Adrenal gland (tissue), 12 donors: Measurements from ENCODE around the gene TSR2. TPM values are rescaled to one million over a fixed set of nuclear protein-coding genes. Genes with fewer than 3 reads are reported as not detected.
"Not testable (repeated sequence)": the region's sequence is repeated elsewhere in the genome, so short reads cannot be mapped to it uniquely, and the experiment has no call there.

Source experiments
- DNase-seq, 7 donors: peaks; one replicate each; pipeline ENCODE4 v3.0.0-alpha.2; 2019 to 2020
- H3K27ac ChIP-seq, 5 donors: fragments of 200-600 bp; sonication (generic) in 4 of 5; 1 replicate in 3 of 5; 2 replicates in 2 of 5; pipeline versions ENCODE4 v1.5.1 to v1.8.0; 2016 to 2020; ENCODE audit warnings: mild to moderate bottlenecking in 1 of 5
- H3K27me3 ChIP-seq: fragments of 200-600 bp; 2 replicates; pipeline ENCODE4 v1.8.0; 2021
- H3K36me3 ChIP-seq, 2 donors: fragments of 200-600 bp; replicated peaks in 1 of 2; 1 replicate in 1 of 2; 2 replicates in 1 of 2; pipeline versions ENCODE4 v1.5.1 to v1.8.0; 2018 to 2022
- H3K4me1 ChIP-seq, 2 donors: fragments of 200-600 bp; replicated peaks in 1 of 2; 1 replicate in 1 of 2; 2 replicates in 1 of 2; pipeline versions ENCODE4 v1.5.1 to v1.8.0; 2018 to 2021
- H3K4me3 ChIP-seq, 4 donors: fragments of 200-600 bp; sonication (generic) in 3 of 4; one replicate each; pipeline ENCODE4 v1.5.1; 2016 to 2018
- H3K9me3 ChIP-seq, 3 donors: fragments of 200-600 bp; sonication (generic) in 1 of 3; replicated peaks in 1 of 3; 1 replicate in 2 of 3; 2 replicates in 1 of 3; pipeline versions ENCODE4 v1.5.1 to v1.8.0; 2016 to 2021
- CTCF ChIP-seq, 6 experiments: fragments of 450-650 bp in 4 of 6; fragments of 200-600 bp in 2 of 6; sonication (generic) in 1 of 6; IDR thresholded peaks; 1 replicate in 5 of 6; 2 replicates in 1 of 6; pipeline versions ENCODE4 v1.5.1 to v1.8.0; 2016 to 2021; ENCODE audit warnings: antibody characterized with exemption in 6 of 6, mild to moderate bottlenecking in 2 of 6, moderate library complexity in 1 of 6
- POLR2A ChIP-seq, 2 donors: fragments of 450-650 bp; IDR thresholded peaks; one replicate each; pipeline ENCODE4 v1.6.1; 2017; ENCODE audit warnings: antibody characterized with exemption in 2 of 2, mild to moderate bottlenecking in 2 of 2, moderate library complexity in 1 of 2
- whole genome bisulfite sequencing, 4 donors: extraction: QIAGEN DNeasy Blood & Tissue Kit in 2 of 4; methylation state at CpG; one replicate each; pipeline versions ENCODE4 v1.1.5 to v1.1.7; 2013 to 2017; 5-methylcytosine and 5-hydroxymethylcytosine counted together
- intact Hi-C, 2 donors: fragments of 100-400 bp; cut with DNase I; formaldehyde crosslinking; loops; one replicate each; pipeline versions ENCODE4 v1.14.1 to v1.15.0; 2022 to 2023
- polyA plus RNA-seq, 3 donors: library from polyadenylated mRNA; stranded (reverse); fragments of 200-250 nt in 2 of 3; fragments of 350-450 nt in 1 of 3; fragmentation: Illumina TruSeq in 1 of 3; extraction: RNeasy Lipid Tissue Mini Kit (QIAGEN cat#74804) in 1 of 3; gene quantifications; one replicate each; pipeline ENCODE4 v1.2.3, GENCODE V29; 2013 to 2014
- total RNA-seq, 9 donors: library from RNA; depleted of rRNA in 4 of 9; stranded (reverse); fragments of >200 nt in 4 of 9; fragments of 120-200 nt in 1 of 9; fragmentation: NEBNext Ultra II Directional in 1 of 9; extraction: Animal tissue kit (Norgen Biotek cat#: 25700) in 1 of 9; gene quantifications; one replicate each; pipeline versions ENCODE4 v1.1.0 to v1.2.4, GENCODE V29; 2013 to 2023
- donor health status: healthy with polysubstance abuse.
- donor health status: Bipolar disorder and iron deficiency.
- donor health status: DM: yes; HTN: yes; CAD: no.
- donor health status: DM: no; HTN: no; CAD: no.
- donor health status: DM: no; HTN: no; CAD: no.
- donor health status: DM: yes; HTN: yes; CAD: no.

TSR2 gene
- total and polyA plus RNA-seq, 12 donors, result 22.7 to 72.9 (median 50.2) TPM

- WGBS, 4 donors, result 74 to 87% (median 79%) methylated on average over 9 of the region's 9 CpGs
- TF ChIP-seq CTCF (IDR thresholded peaks at IDR 0.05) (no peak), POLR2A (IDR thresholded peaks at IDR 0.05) (no peak)
- intact Hi-C loops, result no loop called here
- H3K27ac ChIP-seq, result no peak overlapping the region
- no peaks in the 10 kb centered on the region for H3K36me3 ChIP-seq
- no peaks in the 10 kb centered on the region for H3K9me3 ChIP-seq
- no peak overlapping the region for H3K4me3 ChIP-seq
- H3K27me3 ChIP-seq, result no peaks in the 10 kb centered on the region
- no peak for DNase-seq
- no peaks in the 10 kb centered on the region for H3K4me1 ChIP-seq
These were observed 43.7 kb downstream of the TSR2 start for GRCh38 chrX:54483946-54484345.

GRCh38 chrX:54484666-54485065 lies 44.5 kb downstream of the TSR2 start:
- Histone ChIP-seq H3K9me3 (no peaks in the 10 kb centered on the region), H3K4me3 (no peak overlapping the region), H3K4me1 (no peaks in the 10 kb centered on the region), H3K27me3 (no peaks in the 10 kb centered on the region), H3K27ac (no peak overlapping the region), H3K36me3 (no peaks in the 10 kb centered on the region)
- intact Hi-C loops, result no loop called here
- no peak for TF ChIP-seq POLR2A (IDR thresholded peaks at IDR 0.05)
- DNase-seq, result no peak
- WGBS, 4 donors, result 22 to 73% (median 64%) methylated on average over 1 to 3 of the region's 3 CpGs

GRCh38 chrX:54489819-54490218 lies 49.6 kb downstream of the TSR2 start:
- H3K4me1 ChIP-seq, DNase-seq, H3K27me3 ChIP-seq, H3K36me3 ChIP-seq, intact Hi-C loops, H3K27ac ChIP-seq, H3K4me3 ChIP-seq, H3K9me3 ChIP-seq: not testable (repeated sequence)
- WGBS, 4 donors, result 84 to 97% (median 92%) methylated on average over 5 of the region's 5 CpGs

- H3K27ac ChIP-seq, result peak overlapping the region in 2 of 5 donors; percentile 15 to 65
- WGBS, 4 donors, result 26 to 46% (median 35%) methylated on average over 5 to 6 of the region's 6 CpGs
- no peaks in the 10 kb centered on the region for H3K9me3 ChIP-seq
- H3K4me3 ChIP-seq, result no peak overlapping the region
- peaks cover under 1% of the 10 kb centered on the region for H3K27me3 ChIP-seq
- no peaks in the 10 kb centered on the region for H3K4me1 ChIP-seq
- intact Hi-C loops, result no loop called here
- no peaks in the 10 kb centered on the region for H3K36me3 ChIP-seq
- TF ChIP-seq POLR2A (IDR thresholded peaks at IDR 0.05), result no peak
- TF ChIP-seq CTCF (IDR thresholded peaks at IDR 0.05), result no peak
- DNase-seq, result peak; percentile 59 to 80 (median 74)
These were observed 52.1 kb downstream of the TSR2 start for GRCh38 chrX:54492340-54492739.

GRCh38 chrX:54494166-54494988 lies 54.2 kb downstream of the TSR2 start:
- intact Hi-C loops, result no loop called here
- H3K27ac ChIP-seq, result peak overlapping the region in 3 of 5 donors; percentile 22 to 72 (median 57)
- DNase-seq, result no peak
- H3K9me3 ChIP-seq, result no peaks in the 10 kb centered on the region
- H3K36me3 ChIP-seq, result no peaks in the 10 kb centered on the region
- H3K4me3 ChIP-seq, result peak overlapping the region in 2 of 4 donors; percentile 32 to 50
- peaks cover 5% of the 10 kb centered on the region for H3K27me3 ChIP-seq
- H3K4me1 ChIP-seq, result no peaks in the 10 kb centered on the region
- TF ChIP-seq CTCF (IDR thresholded peaks at IDR 0.05), result no peak
- TF ChIP-seq POLR2A (IDR thresholded peaks at IDR 0.05), result no peak
- WGBS, 4 donors, result 29 to 55% (median 36%) methylated on average over 10 of the region's 10 CpGs

Other genes with a start within 250 kb of the TSR2 start
- 10 to 100 TPM in 7 of 9 donors, 1 to 10 TPM in 2; 7.7 to 27.2 (median 14.9) TPM for gene WNK3, start 82.4 kb upstream of the TSR2 start, total RNA-seq
- 1 to 10 TPM; 1.2 to 3.6 (median 1.5) TPM for gene WNK3, start 82.4 kb upstream of the TSR2 start, polyA plus RNA-seq
- 10 to 100 TPM in 3 of 9 donors, 1 to 10 TPM in 6; 2.9 to 13.6 (median 9.1) TPM for gene FGD1, start 55.8 kb downstream of the TSR2 start, total RNA-seq
- gene FGD1, start 55.8 kb downstream of the TSR2 start, polyA plus RNA-seq, result 10 to 100 TPM in 1 of 3 donors, 1 to 10 TPM in 2; 4.4 to 14.2 (median 8.6) TPM
- gene GNL3L, start 89.8 kb downstream of the TSR2 start, total RNA-seq, result 10 to 100 TPM; 15.5 to 37.5 (median 29.9) TPM
- 10 to 100 TPM in 1 of 3 donors, 1 to 10 TPM in 2; 2.0 to 12.0 (median 4.5) TPM for gene GNL3L, start 89.8 kb downstream of the TSR2 start, polyA plus RNA-seq